ENCODE data around the gene SH3BP4. TPM values are rescaled to one million over a fixed set of nuclear protein-coding genes. Genes with fewer than 3 reads are reported as not detected.

SH3BP4 gene
- total and polyA plus RNA-seq, 2 donors (not counting 1 experiment from before 2014, with no cell fraction given), result 1.00 to 1.3 TPM

GRCh38 chr2:235026649-235027557 lies 75.1 kb downstream of the SH3BP4 start:
- intact Hi-C loops (cut with micrococcal nuclease), result no loop called here
- Histone ChIP-seq H4K20me1 (ENCODE audit: control insufficient read depth, insufficient read depth, low read length, poor library complexity, severe bottlenecking) (no peaks in the 10 kb centered on the region), H3K4me2 (replicated peaks; ENCODE audit: low read depth, low read length, poor library complexity, severe bottlenecking) (no peak overlapping the region), H3K4me3 (ENCODE audit: control extremely low read depth in 1 of 5, extremely low read depth in 1 of 5, insufficient read depth in 1 of 5, low read depth in 2 of 5, low read length in 4 of 5) (no peak overlapping the region), H3K27ac (ENCODE audit: low read length in 2 of 2) (no peak overlapping the region), H3K27me3 (replicated peaks in 1 of 4; ENCODE audit: control extremely low read depth in 1 of 4, control insufficient read depth in 3 of 4, insufficient read depth in 4 of 4, low read length in 3 of 4) (no peaks in the 10 kb centered on the region), H3K9ac (ENCODE audit: low read length) (no peak overlapping the region), H3K79me2 (ENCODE audit: control insufficient read depth, insufficient read depth, low read length) (no peaks in the 10 kb centered on the region), H3K4me1 (ENCODE audit: control insufficient read depth in 2 of 2, insufficient read depth in 2 of 2, low read length in 2 of 2) (no peaks in the 10 kb centered on the region), H3K9me3 (ENCODE audit: control extremely low read depth in 1 of 3, control insufficient read depth in 2 of 3, insufficient read depth in 1 of 3, low read length in 2 of 3) (peaks cover 0 to 3% (median 0%) of the 10 kb centered on the region in 3 donors), H3K36me3 (replicated peaks in 1 of 2; ENCODE audit: control extremely low read depth in 1 of 2, control insufficient read depth in 1 of 2, extremely low read depth in 1 of 2, insufficient read depth in 2 of 2, low read length in 1 of 2) (no peaks in the 10 kb centered on the region), H2AFZ (ENCODE audit: insufficient read depth, low read depth, low read length, poor library complexity, severe bottlenecking) (no peak overlapping the region)
- 93% methylated on average over 21 of the region's 33 CpGs for WGBS (ENCODE audit: insufficient coverage)
- DNase-seq (no peak), ATAC-seq (ENCODE audit: low read depth) (no peak)
- no peaks in the 10 kb centered on the region for H3K4me1 Mint-ChIP-seq
- H3K9me3 Mint-ChIP-seq (ENCODE audit: insufficient read depth), result no peaks in the 10 kb centered on the region
- H3K27ac Mint-ChIP-seq, result no peak overlapping the region
- H3K27me3 Mint-ChIP-seq, result peaks cover 8% of the 10 kb centered on the region
- POLR2A ChIA-PET, result no interaction called here
- TF ChIP-seq EZH2 (IDR thresholded peaks at IDR 0.05; ENCODE audit: borderline replicate concordance, insufficient read depth, low read depth, low read length, poor library complexity, severe bottlenecking) (no peak), CTCF (IDR thresholded peaks at IDR 0.05) (no peak)
- CTCF ChIA-PET, result no interaction called here
- no peak overlapping the region for H3K4me3 Mint-ChIP-seq

GRCh38 chr2:235027558-235028214 lies 75.9 kb downstream of the SH3BP4 start:
- H3K27ac Mint-ChIP-seq, result no peak overlapping the region
- Histone ChIP-seq H3K4me1 (ENCODE audit: control insufficient read depth in 2 of 2, insufficient read depth in 2 of 2, low read length in 2 of 2) (no peaks in the 10 kb centered on the region), H3K27ac (ENCODE audit: low read length in 2 of 2) (no peak overlapping the region), H2AFZ (ENCODE audit: insufficient read depth, low read depth, low read length, poor library complexity, severe bottlenecking) (no peak overlapping the region), H3K36me3 (replicated peaks in 1 of 2; ENCODE audit: control extremely low read depth in 1 of 2, control insufficient read depth in 1 of 2, extremely low read depth in 1 of 2, insufficient read depth in 2 of 2, low read length in 1 of 2) (no peaks in the 10 kb centered on the region), H3K4me2 (replicated peaks; ENCODE audit: low read depth, low read length, poor library complexity, severe bottlenecking) (no peak overlapping the region), H3K9me3 (ENCODE audit: control extremely low read depth in 1 of 3, control insufficient read depth in 2 of 3, insufficient read depth in 1 of 3, low read length in 2 of 3) (peaks cover 0 to 3% (median 0%) of the 10 kb centered on the region in 3 donors), H3K4me3 (ENCODE audit: control extremely low read depth in 1 of 5, extremely low read depth in 1 of 5, insufficient read depth in 1 of 5, low read depth in 2 of 5, low read length in 4 of 5) (no peak overlapping the region), H3K9ac (ENCODE audit: low read length) (no peak overlapping the region), H3K27me3 (replicated peaks in 1 of 4; ENCODE audit: control extremely low read depth in 1 of 4, control insufficient read depth in 3 of 4, insufficient read depth in 4 of 4, low read length in 3 of 4) (no peaks in the 10 kb centered on the region), H3K79me2 (ENCODE audit: control insufficient read depth, insufficient read depth, low read length) (no peaks in the 10 kb centered on the region), H4K20me1 (ENCODE audit: control insufficient read depth, insufficient read depth, low read length, poor library complexity, severe bottlenecking) (no peaks in the 10 kb centered on the region)
- TF ChIP-seq EZH2 (IDR thresholded peaks at IDR 0.05; ENCODE audit: borderline replicate concordance, insufficient read depth, low read depth, low read length, poor library complexity, severe bottlenecking), result no peak
- no peak for TF ChIP-seq CTCF (IDR thresholded peaks at IDR 0.05)
- ATAC-seq (ENCODE audit: low read depth) (no peak), DNase-seq (no peak)
- peaks cover 8% of the 10 kb centered on the region for H3K27me3 Mint-ChIP-seq
- CTCF ChIA-PET, result no interaction called here
- no peaks in the 10 kb centered on the region for H3K4me1 Mint-ChIP-seq
- intact Hi-C loops (cut with micrococcal nuclease), result no loop called here
- WGBS (ENCODE audit: insufficient coverage), result 93% methylated on average over 21 of the region's 21 CpGs
- no peak overlapping the region for H3K4me3 Mint-ChIP-seq
- no peaks in the 10 kb centered on the region for H3K9me3 Mint-ChIP-seq (ENCODE audit: insufficient read depth)
- POLR2A ChIA-PET, result no interaction called here
